HG02588 (cell line): ENCODE results near the gene TTYH1.

Experiments used
- ATAC-seq: cut with Tn5 transposase; IDR thresholded peaks from one replicate; pipeline ENCODE4 v1.9.1; 2021; ENCODE audit warnings: mild to moderate bottlenecking, moderate library complexity; ENCODE audit not compliant: unreplicated experiment

The TTYH1 gene

GRCh38 chr19:54421169-54421516, 5.9 kb downstream of the TTYH1 start:
- ATAC-seq, result no peak

GRCh38 chr19:54421521-54421920, 6.3 kb downstream of the TTYH1 start:
- ATAC-seq, result no peak

- ATAC-seq, result no peak
Observed at GRCh38 chr19:54422136-54422535, 6.9 kb downstream of the TTYH1 start.

GRCh38 chr19:54424201-54424600, 8.9 kb downstream of the TTYH1 start:
- no peak for ATAC-seq

- ATAC-seq, result no peak
Observed at GRCh38 chr19:54424660-54425381, 9.6 kb downstream of the TTYH1 start.

- no peak for ATAC-seq
Observed at GRCh38 chr19:54425382-54425723, 10.1 kb downstream of the TTYH1 start.

- ATAC-seq, result no peak
Observed at GRCh38 chr19:54426291-54426931, 11.1 kb downstream of the TTYH1 start.

- ATAC-seq, result no peak
Observed at GRCh38 chr19:54427586-54427985, 12.3 kb downstream of the TTYH1 start.

- no peak for ATAC-seq
Observed at GRCh38 chr19:54428323-54429175, 13.3 kb downstream of the TTYH1 start.

- no peak for ATAC-seq
Observed at GRCh38 chr19:54429176-54429495, 13.9 kb downstream of the TTYH1 start.

GRCh38 chr19:54429545-54430227, 14.4 kb downstream of the TTYH1 start:
- no peak for ATAC-seq

GRCh38 chr19:54430306-54431254, 15.3 kb downstream of the TTYH1 start:
- ATAC-seq, result no peak

GRCh38 chr19:54431255-54431838, 16.1 kb downstream of the TTYH1 start:
- ATAC-seq, result no peak

GRCh38 chr19:54432144-54432738, 17.0 kb downstream of the TTYH1 start:
- no peak for ATAC-seq

GRCh38 chr19:54433697-54434096, 18.4 kb downstream of the TTYH1 start:
- no peak for ATAC-seq

GRCh38 chr19:54434112-54434872, 19.0 kb downstream of the TTYH1 start:
- ATAC-seq, result no peak

GRCh38 chr19:54434873-54435214, 19.6 kb downstream of the TTYH1 start:
- no peak for ATAC-seq

GRCh38 chr19:54435551-54436016, 20.3 kb downstream of the TTYH1 start:
- ATAC-seq, result no peak

GRCh38 chr19:54436031-54436523, 20.8 kb downstream of the TTYH1 start:
- no peak for ATAC-seq
